OCI-LY1 (cell line): ENCODE data around the gene SSH2.

Source experiments
- CTCF ChIP-seq: fragments of 200-600 bp; sonication (generic), shearing (Covaris generic); IDR thresholded peaks from 2 replicates; pipeline ENCODE4 v1.5.1; 2017; ENCODE audit warnings: mild to moderate bottlenecking, antibody characterized with exemption, low read length, moderate library complexity, mixed read lengths
- EZH2 ChIP-seq: fragments of 200-600 bp; sonication (generic), shearing (Covaris generic); IDR thresholded peaks from 2 replicates; pipeline ENCODE4 v1.8.0; 2017; ENCODE audit warnings: borderline replicate concordance, mixed run types, mild to moderate bottlenecking, antibody characterized with exemption, low read length, moderate library complexity, mixed read lengths

- TF ChIP-seq CTCF (no peak), EZH2 (no peak)
Measured at GRCh38 chr17:29909236-29910003, 20.6 kb downstream of the SSH2 start.
